Lung (tissue), 12 donors: ENCODE measurements around the gene SCN3B. TPM values are rescaled to one million over a fixed set of nuclear protein-coding genes. Genes with fewer than 3 reads are reported as not detected.

Source experiments
- ATAC-seq: fragments of 200-7000 bp; cut with Tn5 transposase; one replicate; pipeline ENCODE4 v1.9.1; 2020; ENCODE audit warnings: moderate number of reproducible peaks; ENCODE audit not compliant: insufficient read depth, low FRiP score
- DNase-seq, 3 donors: peaks; one replicate each; pipeline ENCODE4 v3.0.0-alpha.2; 2013 to 2017
- H3K27ac ChIP-seq, 2 donors: one replicate each; pipeline ENCODE4 v1.5.1; 2013; ENCODE audit warnings: mild to moderate bottlenecking in 2 of 2, moderate library complexity in 2 of 2, control low read depth in 1 of 2, inconsistent platforms in 1 of 2, low read depth in 1 of 2, low read length in 1 of 2
- H3K27me3 ChIP-seq, 3 donors: one replicate each; pipeline ENCODE4 v1.5.1; 2013; ENCODE audit warnings: low read length in 2 of 3; ENCODE audit not compliant: control insufficient read depth in 3 of 3, insufficient read depth in 3 of 3
- H3K36me3 ChIP-seq, 4 donors: one replicate each; pipeline ENCODE4 v1.5.1; 2013; ENCODE audit warnings: low read length in 4 of 4, mild to moderate bottlenecking in 1 of 4, moderate library complexity in 1 of 4; ENCODE audit not compliant: control insufficient read depth in 4 of 4, insufficient read depth in 4 of 4
- H3K4me1 ChIP-seq, 5 donors: one replicate each; pipeline ENCODE4 v1.5.1; 2013; ENCODE audit warnings: low read length in 5 of 5, mild to moderate bottlenecking in 2 of 5, moderate library complexity in 1 of 5; ENCODE audit not compliant: control insufficient read depth in 5 of 5, insufficient read depth in 5 of 5
- H3K4me3 ChIP-seq: one replicate; pipeline ENCODE4 v1.5.1; 2013; ENCODE audit warnings: mild to moderate bottlenecking, control low read depth, moderate library complexity
- H3K9ac ChIP-seq, 2 donors: one replicate each; pipeline ENCODE4 v1.5.1; 2013; ENCODE audit warnings: low read length in 2 of 2, control low read depth in 1 of 2; ENCODE audit not compliant: insufficient read depth in 1 of 2
- H3K9me3 ChIP-seq, 4 donors: one replicate each; pipeline ENCODE4 v1.5.1; 2013; ENCODE audit warnings: low read length in 3 of 4, mild to moderate bottlenecking in 1 of 4, moderate library complexity in 1 of 4; ENCODE audit not compliant: control insufficient read depth in 4 of 4, insufficient read depth in 3 of 4
- CTCF ChIP-seq: IDR thresholded peaks from 2 replicates; pipeline ENCODE4 v1.5.1; 2012; ENCODE audit warnings: mild to moderate bottlenecking; ENCODE audit errors: control extremely low read depth, extremely low read depth
- WGBS, 2 donors: extraction: QIAGEN DNeasy Blood & Tissue Kit; methylation state at CpG; one replicate each; pipeline ENCODE4 v1.1.7; 2013; 5-methylcytosine and 5-hydroxymethylcytosine counted together
- polyA plus RNA-seq, 2 donors: library from polyadenylated mRNA; stranded (reverse); fragments of 200-250 nt; gene quantifications; one replicate each; pipeline ENCODE4 v1.2.1, GENCODE V29; 2013
- total RNA-seq, 2 donors: library from RNA; depleted of rRNA in 1 of 2; stranded (reverse); fragments of >200 nt in 1 of 2; gene quantifications; one replicate each; pipeline ENCODE4 v1.2.1, GENCODE V29; 2014 to 2021
- donor health status: control.
- donor health status: control.
- donor health status: Bipolar disorder and iron deficiency.
- donor health status: healthy.
- donor health status: DM: yes; HTN: yes; CAD: no.

Gene SCN3B
- total and polyA plus RNA-seq, 4 donors, result 0.72 to 2.7 (median 1.2) TPM

DNA sequence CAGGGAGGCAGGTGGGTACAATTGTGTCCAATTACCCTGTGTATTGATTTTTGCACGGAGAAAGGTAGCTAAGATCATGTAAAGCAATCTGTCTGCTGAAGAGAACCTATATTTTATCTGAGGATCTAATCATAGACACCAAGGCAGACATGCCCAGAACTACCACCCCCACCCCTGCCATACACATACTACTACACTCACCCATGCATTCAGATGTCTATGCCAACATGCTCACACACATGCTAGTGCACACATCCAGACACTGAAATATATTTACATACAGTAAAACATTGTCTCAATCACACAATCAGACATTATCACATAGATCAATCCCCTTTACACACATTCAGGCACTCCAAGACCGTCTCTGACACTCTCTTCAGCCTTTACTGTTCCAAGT lies 1.8 kb downstream of the SCN3B start:
- Histone ChIP-seq H3K4me1 (peaks cover 0 to 12% (median 4%) of the 10 kb centered on the region in 5 donors), H3K27ac (no peak overlapping the region), H3K36me3 (no peaks in the 10 kb centered on the region), H3K9ac (no peak overlapping the region), H3K4me3 (no peak overlapping the region), H3K9me3 (peaks cover 0 to 3% (median 0%) of the 10 kb centered on the region in 4 donors), H3K27me3 (peaks cover 3 to 21% (median 14%) of the 10 kb centered on the region in 3 donors)
- ATAC-seq, result no peak
- WGBS, 2 donors, result 62 to 65% methylated on average over 2 of the region's 2 CpGs
- no peak for TF ChIP-seq CTCF
- DNase-seq, result no peak

DNA sequence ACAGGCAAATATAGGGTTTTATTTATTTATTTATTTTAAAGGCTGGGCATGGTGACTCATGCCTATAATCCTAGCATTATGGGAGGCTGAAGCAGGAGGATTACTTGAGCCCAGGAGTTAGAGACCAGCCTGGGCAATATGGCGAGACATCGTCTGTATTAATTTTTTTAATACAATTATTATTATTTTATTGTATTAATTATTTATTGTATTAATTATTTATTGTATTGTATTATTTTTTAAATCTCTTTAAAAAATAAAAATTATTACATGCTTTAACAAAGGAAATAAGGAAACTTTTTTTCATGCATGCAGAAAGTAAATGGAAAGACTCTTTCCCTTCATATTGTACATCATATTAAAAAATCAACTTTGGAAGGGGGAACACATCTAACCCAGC lies 3.5 kb downstream of the SCN3B start:
- TF ChIP-seq CTCF, result no peak
- Histone ChIP-seq H3K9me3 (peaks cover 0 to 3% (median 0%) of the 10 kb centered on the region in 4 donors), H3K36me3 (no peaks in the 10 kb centered on the region), H3K4me1 (peaks cover 0 to 12% (median 4%) of the 10 kb centered on the region in 5 donors), H3K27me3 (peaks cover 3 to 21% (median 19%) of the 10 kb centered on the region in 3 donors), H3K4me3 (no peak overlapping the region), H3K9ac (no peak overlapping the region), H3K27ac (no peak overlapping the region)
- DNase-seq (no peak), ATAC-seq (no peak)
- WGBS, 2 donors, result 98 to 99% methylated on average over 2 of the region's 2 CpGs

GRCh38 chr11:123645286-123645975 lies 9.0 kb downstream of the SCN3B start:
- no peak for DNase-seq
- no peak for TF ChIP-seq CTCF
- no peak overlapping the region for H3K27ac ChIP-seq
- H3K27me3 ChIP-seq, result peaks cover 0 to 7% (median 2%) of the 10 kb centered on the region in 3 donors
- no peak for ATAC-seq
- no peak overlapping the region for H3K4me3 ChIP-seq
- no peaks in the 10 kb centered on the region for H3K36me3 ChIP-seq
- no peaks in the 10 kb centered on the region for H3K4me1 ChIP-seq
- peaks cover 0 to 2% (median 0%) of the 10 kb centered on the region in 4 donors for H3K9me3 ChIP-seq
- H3K9ac ChIP-seq, result no peak overlapping the region
- WGBS, 2 donors, result 79 to 81% methylated on average over 12 of the region's 12 CpGs

- 85 to 95% methylated on average over 15 of the region's 15 CpGs for WGBS, 2 donors
- TF ChIP-seq CTCF, result no peak
- Histone ChIP-seq H3K36me3 (no peaks in the 10 kb centered on the region), H3K9me3 (no peaks in the 10 kb centered on the region), H3K9ac (no peak overlapping the region), H3K27ac (no peak overlapping the region), H3K27me3 (peaks cover 0 to 5% (median 0%) of the 10 kb centered on the region in 3 donors), H3K4me1 (no peaks in the 10 kb centered on the region), H3K4me3 (no peak overlapping the region)
- DNase-seq (no peak), ATAC-seq (no peak)
Measured at GRCh38 chr11:123642435-123642834, 12.0 kb downstream of the SCN3B start.
